EL (cell line): ENCODE data around the gene MMP1.
"Not testable (repeated sequence)": the region's sequence is repeated elsewhere in the genome, so short reads cannot be mapped to it uniquely, and the experiment has no call there.

Experiments
- DNase-seq: peaks from one replicate; pipeline ENCODE4 v3.0.0-alpha.2; 2016

Gene MMP1

GRCh38 chr11:102757823-102758549 lies 40.0 kb downstream of the MMP1 start:
- peak; percentile 72 for DNase-seq

GRCh38 chr11:102753267-102753666 lies 44.7 kb downstream of the MMP1 start:
- no peak for DNase-seq

GRCh38 chr11:102751673-102752072 lies 46.3 kb downstream of the MMP1 start:
- DNase-seq, result no peak

GRCh38 chr11:102749101-102749722 lies 48.7 kb downstream of the MMP1 start:
- no peak for DNase-seq

GRCh38 chr11:102746746-102747578 lies 51.0 kb downstream of the MMP1 start:
- DNase-seq, result not testable (repeated sequence)
